Choroid plexus epithelial cell (primary cell): ENCODE results near the gene MEIS2.

Experiments
- DNase-seq: peaks from one replicate; pipeline ENCODE4 v3.0.0-alpha.2; 2010; ENCODE audit warnings: low read depth
- H3K4me3 ChIP-seq: 2 replicates; pipeline ENCODE4 v1.5.1; 2011; ENCODE audit warnings: low read depth, mild to moderate bottlenecking, control low read depth, low read length, moderate library complexity
- TF ChIP-seq, protein P1 (sequence below): conservative IDR thresholded peaks from 2 replicates; pipeline ENCODE4 v1.5.1; 2011; ENCODE audit warnings: low read depth, mild to moderate bottlenecking, control low read depth, inconsistent platforms, low read length, moderate library complexity

Gene MEIS2

DNA sequence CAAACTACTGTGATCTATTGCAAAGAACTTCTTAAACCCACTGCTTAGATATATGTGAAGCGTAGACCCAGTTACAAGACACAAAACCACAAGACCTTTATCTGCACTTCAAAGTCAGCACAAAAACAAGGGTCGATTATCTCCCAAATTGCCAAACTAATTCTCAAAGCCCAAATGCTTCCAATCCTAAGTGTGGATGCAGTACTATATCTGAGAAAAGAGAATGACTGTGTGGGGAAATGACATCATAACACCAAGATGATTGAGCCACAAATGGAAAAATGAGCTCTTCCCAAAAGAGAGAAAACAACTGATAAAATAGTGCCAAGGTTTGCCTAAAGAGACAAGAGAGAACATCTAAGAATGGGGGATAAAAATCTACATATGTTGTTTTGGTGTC lies 86.2 kb downstream of the MEIS2 start:
- TF ChIP-seq, protein P1, sequence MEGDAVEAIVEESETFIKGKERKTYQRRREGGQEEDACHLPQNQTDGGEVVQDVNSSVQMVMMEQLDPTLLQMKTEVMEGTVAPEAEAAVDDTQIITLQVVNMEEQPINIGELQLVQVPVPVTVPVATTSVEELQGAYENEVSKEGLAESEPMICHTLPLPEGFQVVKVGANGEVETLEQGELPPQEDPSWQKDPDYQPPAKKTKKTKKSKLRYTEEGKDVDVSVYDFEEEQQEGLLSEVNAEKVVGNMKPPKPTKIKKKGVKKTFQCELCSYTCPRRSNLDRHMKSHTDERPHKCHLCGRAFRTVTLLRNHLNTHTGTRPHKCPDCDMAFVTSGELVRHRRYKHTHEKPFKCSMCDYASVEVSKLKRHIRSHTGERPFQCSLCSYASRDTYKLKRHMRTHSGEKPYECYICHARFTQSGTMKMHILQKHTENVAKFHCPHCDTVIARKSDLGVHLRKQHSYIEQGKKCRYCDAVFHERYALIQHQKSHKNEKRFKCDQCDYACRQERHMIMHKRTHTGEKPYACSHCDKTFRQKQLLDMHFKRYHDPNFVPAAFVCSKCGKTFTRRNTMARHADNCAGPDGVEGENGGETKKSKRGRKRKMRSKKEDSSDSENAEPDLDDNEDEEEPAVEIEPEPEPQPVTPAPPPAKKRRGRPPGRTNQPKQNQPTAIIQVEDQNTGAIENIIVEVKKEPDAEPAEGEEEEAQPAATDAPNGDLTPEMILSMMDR: no peak
- no peak for DNase-seq
- no peak overlapping the region for H3K4me3 ChIP-seq

DNA sequence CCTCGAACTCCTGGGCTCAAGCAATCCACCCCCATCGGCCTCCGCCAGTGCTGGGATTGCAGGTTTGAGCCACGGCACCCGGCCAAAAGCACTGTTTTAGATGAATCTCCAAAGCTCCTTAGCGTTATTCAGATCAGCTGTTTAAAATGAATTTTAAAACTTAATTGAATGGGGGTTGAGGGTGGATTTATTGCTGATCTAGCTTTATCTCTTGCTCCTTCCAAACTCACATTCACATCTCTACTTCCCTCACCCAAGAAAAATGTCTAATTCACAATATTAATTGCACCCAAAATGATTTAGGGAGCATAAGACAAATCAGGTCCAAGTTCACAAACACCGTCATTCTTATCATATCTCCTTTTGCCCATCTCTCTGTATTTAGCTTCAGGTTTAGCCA lies 89.8 kb downstream of the MEIS2 start:
- H3K4me3 ChIP-seq: no peak overlapping the region
- DNase-seq: no peak
- TF ChIP-seq, protein P1: no peak

DNA sequence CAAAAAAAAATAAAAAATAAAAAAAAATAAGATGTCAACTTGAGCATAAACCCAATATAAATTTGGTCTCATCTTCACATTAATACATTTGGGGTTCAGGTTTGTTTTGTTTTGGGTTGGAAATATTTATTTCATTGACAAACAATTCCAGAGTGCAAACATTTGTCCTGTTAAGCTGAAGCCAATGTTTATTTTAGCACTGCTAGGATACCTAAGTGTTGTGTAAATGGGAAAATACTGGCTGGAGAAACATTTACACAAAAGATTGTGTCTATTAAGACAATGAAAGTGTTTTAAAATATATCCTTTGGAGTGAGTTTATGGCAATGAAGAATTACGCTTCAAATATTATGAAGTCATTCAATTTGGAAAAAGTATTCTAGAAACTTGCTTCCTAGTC lies 91.1 kb downstream of the MEIS2 start:
- TF ChIP-seq, protein P1: no peak
- H3K4me3 ChIP-seq: no peak overlapping the region
- DNase-seq: no peak

- TF ChIP-seq, protein P1: no peak
- H3K4me3 ChIP-seq: no peak overlapping the region
These were observed 92.1 kb downstream of the MEIS2 start for GRCh38 chr15:37008205-37008604.

DNA sequence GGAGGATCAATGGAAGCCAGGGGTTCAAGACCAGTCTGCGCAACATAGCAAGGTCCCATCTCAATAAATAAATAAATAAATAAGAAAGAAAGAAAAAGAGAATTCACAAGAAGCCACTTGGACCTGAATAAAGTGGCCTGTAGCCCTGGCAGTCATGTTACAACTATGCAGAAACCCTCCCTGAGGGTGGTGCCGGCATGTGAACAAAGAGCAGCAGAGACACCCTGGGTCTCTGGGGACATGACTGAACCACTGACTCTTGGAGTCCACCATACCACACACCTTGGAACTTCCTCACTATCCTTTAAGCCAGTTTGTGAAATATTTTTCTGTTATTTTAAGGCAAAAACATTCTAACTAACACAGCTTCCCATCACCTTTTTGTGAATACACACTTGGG lies 93.0 kb downstream of the MEIS2 start:
- TF ChIP-seq, protein P1: no peak
- DNase-seq: no peak
- no peak overlapping the region for H3K4me3 ChIP-seq

More at GRCh38 chr15:37008205-37008604, 92.1 kb downstream of the MEIS2 start:
- no peak for DNase-seq

DNA sequence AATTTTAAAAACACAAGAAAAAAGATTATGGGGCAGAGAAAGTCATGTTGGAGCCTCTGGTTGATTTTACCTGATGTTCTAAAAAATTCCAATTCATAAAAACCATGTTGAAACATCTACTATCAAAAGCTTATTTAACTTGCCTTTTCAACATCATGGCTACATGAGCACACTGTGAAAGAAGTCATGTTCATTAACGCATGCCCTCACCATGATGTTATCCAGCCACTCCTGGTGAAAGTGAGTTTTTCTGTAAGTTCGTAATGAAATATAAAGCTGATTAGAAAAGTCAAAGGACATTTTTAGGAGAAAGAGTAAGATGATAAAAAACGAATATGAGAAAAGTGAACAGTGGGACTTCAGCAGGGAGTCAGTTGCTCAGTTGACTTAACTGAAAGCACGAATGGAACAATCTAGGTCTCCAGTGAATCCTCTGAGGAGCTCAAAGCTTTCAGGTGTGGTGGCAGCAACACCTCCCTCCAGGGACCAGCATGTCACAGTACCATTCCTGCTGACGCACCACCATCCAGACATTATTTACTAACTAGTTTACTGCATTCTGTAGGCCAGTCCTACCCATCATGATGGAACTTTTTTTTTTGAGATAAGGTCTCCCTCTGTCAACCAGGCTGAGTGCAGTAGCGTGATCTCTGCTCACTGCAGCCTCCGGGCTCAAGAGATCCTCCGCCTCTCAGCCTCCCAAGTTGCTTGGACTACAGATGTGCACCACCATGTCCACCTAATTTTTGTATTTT lies 95.2 kb downstream of the MEIS2 start:
- no peak overlapping the region for H3K4me3 ChIP-seq
- TF ChIP-seq, protein P1: no peak
- no peak for DNase-seq

DNA sequence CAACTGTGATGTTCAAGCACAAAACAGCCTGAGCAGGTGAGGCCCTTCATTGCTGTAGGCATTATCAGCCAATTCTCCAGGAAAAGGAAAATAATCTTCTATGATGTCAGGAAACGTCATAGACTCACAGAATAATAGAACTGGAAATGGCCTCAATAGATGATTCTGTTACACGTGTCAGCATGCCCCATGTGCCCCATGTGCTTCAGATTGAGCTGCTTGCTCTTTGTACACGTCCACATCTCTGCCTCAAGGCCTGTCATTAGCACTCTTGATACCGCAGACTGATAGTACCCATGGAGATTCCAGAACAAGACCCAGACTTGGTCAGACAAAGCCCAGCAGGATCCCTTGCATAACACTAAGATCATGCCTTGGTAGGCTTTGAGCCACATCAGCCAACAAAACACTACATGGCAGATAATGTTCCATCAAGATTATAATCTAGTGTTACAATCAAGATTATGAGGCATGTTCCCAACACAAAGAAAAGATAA lies 95.9 kb downstream of the MEIS2 start:
- no peak for DNase-seq
- no peak overlapping the region for H3K4me3 ChIP-seq
- TF ChIP-seq, protein P1: no peak
